H9 (cell line): ENCODE data around the gene BCL7B. TPM values are rescaled to one million over a fixed set of nuclear protein-coding genes. Genes with fewer than 3 reads are reported as not detected.
"Not testable (repeated sequence)": the region's sequence is repeated elsewhere in the genome, so short reads cannot be mapped to it uniquely, and the experiment has no call there.

Experiments
- DNase-seq: peaks from one replicate; pipeline ENCODE4 v3.0.0-alpha.2; 2017
- H2AFZ ChIP-seq: one replicate; pipeline ENCODE4 v1.6.1; 2013; ENCODE audit warnings: mild to moderate bottlenecking, low read length, control low read depth, moderate library complexity
- H2AK5ac ChIP-seq: 2 replicates; pipeline ENCODE4 v1.6.1; 2013; ENCODE audit warnings: low read length, control low read depth, mixed read lengths; ENCODE audit not compliant: insufficient read length
- H2BK120ac ChIP-seq: one replicate; pipeline ENCODE4 v1.6.1; 2013; ENCODE audit warnings: low read depth, mild to moderate bottlenecking, low read length, control low read depth, inconsistent platforms; ENCODE audit not compliant: poor library complexity, severe bottlenecking
- H2BK12ac ChIP-seq: 2 replicates; pipeline ENCODE4 v1.6.1; 2013; ENCODE audit warnings: low read length, control low read depth, mixed read lengths, low read depth; ENCODE audit not compliant: insufficient read length
- H2BK15ac ChIP-seq: 2 replicates; pipeline ENCODE4 v1.6.1; 2013; ENCODE audit warnings: low read depth, low read length, control low read depth
- H2BK20ac ChIP-seq: one replicate; pipeline ENCODE4 v1.6.1; 2013; ENCODE audit warnings: low read depth, mild to moderate bottlenecking, low read length, control low read depth, inconsistent platforms; ENCODE audit not compliant: poor library complexity, severe bottlenecking
- H2BK5ac ChIP-seq: 2 replicates; pipeline ENCODE4 v1.6.1; 2013; ENCODE audit warnings: low read length, control low read depth, mixed read lengths; ENCODE audit not compliant: insufficient read length
- H3K14ac ChIP-seq: 2 replicates; pipeline ENCODE4 v1.6.1; 2013; ENCODE audit warnings: low read length, control low read depth; ENCODE audit not compliant: insufficient read depth
- H3K18ac ChIP-seq: 2 replicates; pipeline ENCODE4 v1.6.1; 2013; ENCODE audit warnings: low read depth, mild to moderate bottlenecking, mixed read lengths, low read length, control low read depth; ENCODE audit not compliant: insufficient read length
- H3K23ac ChIP-seq: 2 replicates; pipeline ENCODE4 v1.6.1; 2013; ENCODE audit warnings: low read length, control low read depth, mixed read lengths, low read depth; ENCODE audit not compliant: insufficient read length
- H3K23me2 ChIP-seq: 2 replicates; pipeline ENCODE4 v1.6.1; 2013; ENCODE audit warnings: low read depth, mild to moderate bottlenecking, mixed read lengths, low read length, control low read depth; ENCODE audit not compliant: insufficient read length, poor library complexity, severe bottlenecking
- H3K27ac ChIP-seq: 2 replicates; pipeline ENCODE4 v1.5.1; 2013; ENCODE audit warnings: low read length, control low read depth, mixed read lengths, low read depth; ENCODE audit not compliant: insufficient read length
- H3K27me3 ChIP-seq: 2 replicates; pipeline ENCODE4 v1.6.1; 2013; ENCODE audit warnings: low read length, control low read depth, inconsistent platforms; ENCODE audit not compliant: insufficient read depth
- H3K4ac ChIP-seq: 2 replicates; pipeline ENCODE4 v1.6.1; 2013; ENCODE audit warnings: low read depth, mild to moderate bottlenecking, control low read depth, inconsistent platforms, low read length, moderate library complexity
- H3K4me1 ChIP-seq: 2 replicates; pipeline ENCODE4 v1.6.1; 2013; ENCODE audit warnings: low read length, control low read depth, inconsistent platforms; ENCODE audit not compliant: insufficient read depth
- H3K4me2 ChIP-seq: 2 replicates; pipeline ENCODE4 v1.6.1; 2013; ENCODE audit warnings: low read length, control low read depth, mixed read lengths; ENCODE audit not compliant: insufficient read length, insufficient read depth
- H3K56ac ChIP-seq: 2 replicates; pipeline ENCODE4 v1.6.1; 2013; ENCODE audit warnings: low read depth, mild to moderate bottlenecking, mixed read lengths, low read length, control low read depth; ENCODE audit not compliant: insufficient read length
- H3K79me1 ChIP-seq: 2 replicates; pipeline ENCODE4 v1.6.1; 2013; ENCODE audit warnings: low read depth, mild to moderate bottlenecking, moderate library complexity, low read length, control low read depth, inconsistent platforms; ENCODE audit not compliant: insufficient read depth, poor library complexity, severe bottlenecking
- H3K79me2 ChIP-seq: 2 replicates; pipeline ENCODE4 v1.6.1; 2013; ENCODE audit warnings: low read length, control low read depth, inconsistent platforms; ENCODE audit not compliant: insufficient read depth
- H3K9ac ChIP-seq: 2 replicates; pipeline ENCODE4 v1.6.1; 2013; ENCODE audit warnings: low read length, control low read depth, mixed read lengths; ENCODE audit not compliant: insufficient read length; ENCODE audit errors: extremely low read depth
- H3K9me3 ChIP-seq: one replicate; pipeline ENCODE4 v1.6.1; 2013; ENCODE audit warnings: low read depth, low read length, inconsistent platforms; ENCODE audit not compliant: control insufficient read depth
- H3T11ph ChIP-seq: one replicate; pipeline ENCODE4 v1.6.1; 2013; ENCODE audit warnings: mild to moderate bottlenecking, low read length, control low read depth, inconsistent platforms
- H4K20me1 ChIP-seq: one replicate; pipeline ENCODE4 v1.6.1; 2013; ENCODE audit not compliant: control insufficient read depth, insufficient read length, insufficient read depth
- H4K5ac ChIP-seq: 2 replicates; pipeline ENCODE4 v1.6.1; 2013; ENCODE audit warnings: low read depth, mild to moderate bottlenecking, mixed read lengths, low read length, control low read depth; ENCODE audit not compliant: insufficient read length
- H4K8ac ChIP-seq: replicated peaks from 2 replicates; pipeline ENCODE4 v1.6.1; 2013; ENCODE audit warnings: low read length, control low read depth, mixed read lengths, low read depth; ENCODE audit not compliant: insufficient read length
- H4K91ac ChIP-seq: 2 replicates; pipeline ENCODE4 v1.6.1; 2013; ENCODE audit warnings: low read depth, mild to moderate bottlenecking, moderate library complexity, mixed read lengths, low read length, control low read depth; ENCODE audit not compliant: insufficient read length
- H3K27ac Mint-ChIP-seq, 3 experiments: 2 replicates in 2 of 3; 3 replicates in 1 of 3; pipeline ENCODE4 v1.8.0; 2020 to 2021; ENCODE audit warnings: mixed read lengths in 3 of 3, mild to moderate bottlenecking in 1 of 3, moderate library complexity in 1 of 3
- H3K27me3 Mint-ChIP-seq: 2 replicates; pipeline ENCODE4 v1.8.0; 2021; ENCODE audit warnings: low read depth, mild to moderate bottlenecking, moderate library complexity, mixed read lengths
- H3K36me3 Mint-ChIP-seq, 3 experiments: 2 replicates in 2 of 3; 3 replicates in 1 of 3; pipeline ENCODE4 v1.8.0; 2020 to 2021; ENCODE audit warnings: low read depth in 3 of 3, mixed read lengths in 3 of 3; ENCODE audit not compliant: insufficient read depth in 1 of 3
- H3K4me1 Mint-ChIP-seq, 2 experiments: 2 replicates each; pipeline ENCODE4 v1.8.0; 2020; ENCODE audit warnings: mixed read lengths in 2 of 2
- H3K4me3 Mint-ChIP-seq, 2 experiments: 2 replicates in 1 of 2; 3 replicates in 1 of 2; pipeline ENCODE4 v1.8.0; 2020 to 2021; ENCODE audit warnings: mild to moderate bottlenecking in 2 of 2, mixed read lengths in 2 of 2, moderate library complexity in 1 of 2
- H3K9me3 Mint-ChIP-seq, 2 experiments: 2 replicates in 1 of 2; 3 replicates in 1 of 2; pipeline ENCODE4 v1.8.0; 2020; ENCODE audit warnings: mild to moderate bottlenecking in 2 of 2, mixed read lengths in 2 of 2, moderate library complexity in 1 of 2
- WGBS: extraction: QIAGEN DNeasy Blood & Tissue Kit; methylation state at CpG from one replicate; pipeline ENCODE4 v1.1.7; 2013; ENCODE audit warnings: missing lambda C conversion rate, low lambda C conversion rate, mixed read lengths; ENCODE audit not compliant: insufficient read length; ENCODE audit errors: extremely low coverage; 5-methylcytosine and 5-hydroxymethylcytosine counted together
- total RNA-seq: library from RNA; stranded (reverse); gene quantifications from 2 replicates; pipeline ENCODE4 v1.2.1, GENCODE V29; 2021
- TF ChIP-seq, protein P1 (sequence below): fragments of 200-600 bp; sonication (generic); conservative IDR thresholded peaks from 3 replicates; pipeline ENCODE4 v1.8.0; 2021; ENCODE audit warnings: antibody characterized with exemption, mild to moderate bottlenecking

BCL7B gene
- total RNA-seq, 1 experiment from 2014 or later, result 48.9 TPM

DNA sequence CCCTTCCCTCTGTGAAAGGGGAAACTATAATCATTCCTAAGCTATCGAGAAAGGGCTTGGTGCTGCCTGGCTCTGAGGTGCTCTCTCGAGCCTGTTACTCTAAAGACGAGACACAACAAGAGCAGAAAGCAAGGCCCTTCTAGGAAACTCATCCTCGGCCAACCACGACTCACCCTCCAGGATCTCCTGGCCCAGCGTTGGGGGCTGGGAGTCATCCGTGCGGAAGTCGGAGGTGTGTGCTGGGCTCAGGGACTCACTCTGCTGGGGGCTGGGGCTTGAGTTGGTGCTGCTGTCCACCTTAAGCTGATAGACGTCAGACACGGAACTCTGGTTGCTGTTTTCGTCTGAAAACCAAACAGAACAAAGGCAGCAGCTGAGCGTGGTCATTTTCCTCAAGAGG, 17.8 kb downstream of the BCL7B start:
- Histone ChIP-seq H3K14ac (no peak overlapping the region), H3K4me1 (no peaks in the 10 kb centered on the region), H2BK15ac (no peak overlapping the region), H3K27me3 (no peaks in the 10 kb centered on the region), H3K79me2 (no peaks in the 10 kb centered on the region), H3K27ac (no peak overlapping the region), H2BK120ac (no peak overlapping the region), H4K5ac (no peak overlapping the region), H3K79me1 (no peaks in the 10 kb centered on the region), H4K20me1 (no peaks in the 10 kb centered on the region), H3K4ac (no peak overlapping the region), H3T11ph (no peak overlapping the region), H3K4me2 (no peak overlapping the region), H2BK5ac (no peak overlapping the region), H3K9ac (no peak overlapping the region), H3K18ac (no peak overlapping the region), H4K8ac (no peak overlapping the region), H2BK12ac (no peak overlapping the region), H3K23ac (no peak overlapping the region), H3K56ac (no peak overlapping the region), H3K23me2 (no peaks in the 10 kb centered on the region), H3K9me3 (no peaks in the 10 kb centered on the region), H2AK5ac (no peak overlapping the region), H2BK20ac (no peak overlapping the region), H2AFZ (no peak overlapping the region), H4K91ac (no peak overlapping the region)
- no peaks in the 10 kb centered on the region for H3K9me3 Mint-ChIP-seq
- no peaks in the 10 kb centered on the region for H3K27me3 Mint-ChIP-seq
- DNase-seq, result no peak
- no peak overlapping the region for H3K4me3 Mint-ChIP-seq
- H3K4me1 Mint-ChIP-seq, result no peaks in the 10 kb centered on the region
- H3K36me3 Mint-ChIP-seq, result peaks cover 22 to 68% (median 62%) of the 10 kb centered on the region in 3 experiments; a peak in 6 of 7 replicates
- H3K27ac Mint-ChIP-seq, result no peak overlapping the region
- WGBS, result no CpG with 5 or more reads among the region's 13 CpGs
- TF ChIP-seq, protein P1, sequence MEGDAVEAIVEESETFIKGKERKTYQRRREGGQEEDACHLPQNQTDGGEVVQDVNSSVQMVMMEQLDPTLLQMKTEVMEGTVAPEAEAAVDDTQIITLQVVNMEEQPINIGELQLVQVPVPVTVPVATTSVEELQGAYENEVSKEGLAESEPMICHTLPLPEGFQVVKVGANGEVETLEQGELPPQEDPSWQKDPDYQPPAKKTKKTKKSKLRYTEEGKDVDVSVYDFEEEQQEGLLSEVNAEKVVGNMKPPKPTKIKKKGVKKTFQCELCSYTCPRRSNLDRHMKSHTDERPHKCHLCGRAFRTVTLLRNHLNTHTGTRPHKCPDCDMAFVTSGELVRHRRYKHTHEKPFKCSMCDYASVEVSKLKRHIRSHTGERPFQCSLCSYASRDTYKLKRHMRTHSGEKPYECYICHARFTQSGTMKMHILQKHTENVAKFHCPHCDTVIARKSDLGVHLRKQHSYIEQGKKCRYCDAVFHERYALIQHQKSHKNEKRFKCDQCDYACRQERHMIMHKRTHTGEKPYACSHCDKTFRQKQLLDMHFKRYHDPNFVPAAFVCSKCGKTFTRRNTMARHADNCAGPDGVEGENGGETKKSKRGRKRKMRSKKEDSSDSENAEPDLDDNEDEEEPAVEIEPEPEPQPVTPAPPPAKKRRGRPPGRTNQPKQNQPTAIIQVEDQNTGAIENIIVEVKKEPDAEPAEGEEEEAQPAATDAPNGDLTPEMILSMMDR, result no peak

GRCh38 chr7:73538510-73538909, 19.0 kb downstream of the BCL7B start:
- not testable (repeated sequence) for H4K91ac ChIP-seq, H3K4me3 Mint-ChIP-seq, H3K4me1 ChIP-seq, H2AK5ac ChIP-seq, H2BK15ac ChIP-seq, H3K9me3 Mint-ChIP-seq, H3K27me3 ChIP-seq, H3K9me3 ChIP-seq, H4K8ac ChIP-seq, H3K14ac ChIP-seq, DNase-seq, H3K4me2 ChIP-seq, H3K27me3 Mint-ChIP-seq, H2BK120ac ChIP-seq, H4K5ac ChIP-seq, H3K23me2 ChIP-seq, H2BK20ac ChIP-seq, H3K18ac ChIP-seq, H2AFZ ChIP-seq, H4K20me1 ChIP-seq, H3K79me2 ChIP-seq, H2BK12ac ChIP-seq, H3K9ac ChIP-seq, H3K27ac Mint-ChIP-seq, H3K79me1 ChIP-seq, H2BK5ac ChIP-seq, H3T11ph ChIP-seq, H3K56ac ChIP-seq, H3K4ac ChIP-seq, H3K23ac ChIP-seq, H3K4me1 Mint-ChIP-seq, H3K27ac ChIP-seq
- no CpG with 5 or more reads among the region's 2 CpGs for WGBS
- peaks cover 22 to 65% (median 59%) of the 10 kb centered on the region in 3 experiments; a peak in 6 of 7 replicates for H3K36me3 Mint-ChIP-seq
